ENCODE measurements around the gene BMPR1B.

Gene BMPR1B

DNA sequence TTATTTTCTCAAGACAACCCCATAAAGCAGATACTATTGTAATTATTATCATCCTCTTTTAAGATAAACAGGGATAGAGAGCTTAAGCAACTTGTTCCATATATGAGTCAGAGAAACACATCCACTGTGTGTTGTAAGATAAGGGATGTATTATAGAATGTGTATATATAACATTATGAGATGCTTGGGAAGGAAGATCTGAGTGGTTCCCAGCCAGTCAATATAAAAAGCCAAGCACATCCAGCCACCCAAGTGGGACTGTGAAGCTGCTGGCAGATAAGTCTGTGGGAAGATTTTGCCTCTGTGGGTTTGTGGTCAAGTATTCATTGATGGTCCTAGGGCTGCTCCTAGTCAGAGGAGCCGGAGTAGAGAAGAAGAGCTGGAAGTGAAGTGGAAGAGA, 16.5 kb upstream of the BMPR1B start:
- TF ChIP-seq, protein P1, sequence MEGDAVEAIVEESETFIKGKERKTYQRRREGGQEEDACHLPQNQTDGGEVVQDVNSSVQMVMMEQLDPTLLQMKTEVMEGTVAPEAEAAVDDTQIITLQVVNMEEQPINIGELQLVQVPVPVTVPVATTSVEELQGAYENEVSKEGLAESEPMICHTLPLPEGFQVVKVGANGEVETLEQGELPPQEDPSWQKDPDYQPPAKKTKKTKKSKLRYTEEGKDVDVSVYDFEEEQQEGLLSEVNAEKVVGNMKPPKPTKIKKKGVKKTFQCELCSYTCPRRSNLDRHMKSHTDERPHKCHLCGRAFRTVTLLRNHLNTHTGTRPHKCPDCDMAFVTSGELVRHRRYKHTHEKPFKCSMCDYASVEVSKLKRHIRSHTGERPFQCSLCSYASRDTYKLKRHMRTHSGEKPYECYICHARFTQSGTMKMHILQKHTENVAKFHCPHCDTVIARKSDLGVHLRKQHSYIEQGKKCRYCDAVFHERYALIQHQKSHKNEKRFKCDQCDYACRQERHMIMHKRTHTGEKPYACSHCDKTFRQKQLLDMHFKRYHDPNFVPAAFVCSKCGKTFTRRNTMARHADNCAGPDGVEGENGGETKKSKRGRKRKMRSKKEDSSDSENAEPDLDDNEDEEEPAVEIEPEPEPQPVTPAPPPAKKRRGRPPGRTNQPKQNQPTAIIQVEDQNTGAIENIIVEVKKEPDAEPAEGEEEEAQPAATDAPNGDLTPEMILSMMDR (IDR thresholded peaks at IDR 0.05; ENCODE audit: insufficient read depth, low read depth, low read length, missing control alignments), result no peak
- no peak overlapping the region for H3K4me3 ChIP-seq (ENCODE audit: low read length)
- DNase-seq (ENCODE audit: low read depth), result peak; percentile 25

DNA sequence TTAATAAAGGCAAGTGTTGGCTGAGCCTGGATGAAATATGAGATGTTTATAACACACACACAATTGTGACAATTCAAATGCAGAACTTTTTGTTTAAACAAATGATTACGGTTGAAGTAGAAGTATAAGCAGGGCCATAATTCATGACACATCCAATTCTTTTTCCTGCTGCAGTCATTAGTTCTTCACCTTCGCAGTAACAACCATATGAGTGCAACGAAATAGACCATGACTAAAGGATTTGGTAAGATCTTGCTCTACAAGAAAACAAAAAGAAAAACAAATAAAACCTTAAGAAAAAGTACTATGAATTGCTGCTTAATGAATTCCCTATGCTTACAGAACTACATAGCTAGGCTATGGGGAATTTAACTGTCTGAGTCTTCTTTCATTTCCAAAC, 13.9 kb upstream of the BMPR1B start:
- TF ChIP-seq, protein P1 (IDR thresholded peaks at IDR 0.05; ENCODE audit: insufficient read depth, low read depth, low read length, missing control alignments), result no peak
- H3K4me3 ChIP-seq (ENCODE audit: low read length), result no peak overlapping the region
- DNase-seq (ENCODE audit: low read depth), result no peak

DNA sequence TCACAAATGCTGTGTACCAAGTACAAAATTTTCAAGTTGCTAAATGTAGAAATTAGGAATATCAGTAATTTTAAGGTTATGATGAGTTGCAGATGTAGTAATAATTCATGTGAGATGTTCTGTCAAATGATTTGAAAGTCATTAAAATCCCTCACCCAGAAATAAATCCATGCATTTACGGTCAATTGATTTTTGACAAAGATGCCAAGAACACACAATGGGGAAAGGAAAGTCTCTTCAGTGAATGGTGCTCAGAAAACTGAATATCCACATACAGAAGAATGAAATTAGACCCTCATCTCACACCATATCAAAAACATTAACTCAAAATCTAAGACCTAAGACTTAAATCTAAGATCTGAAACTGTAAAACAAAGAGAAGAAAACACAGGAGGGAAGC, 12.9 kb upstream of the BMPR1B start:
- DNase-seq (ENCODE audit: low read depth), result no peak
- TF ChIP-seq, protein P1 (IDR thresholded peaks at IDR 0.05; ENCODE audit: insufficient read depth, low read depth, low read length, missing control alignments), result no peak
- no peak overlapping the region for H3K4me3 ChIP-seq (ENCODE audit: low read length)

DNA sequence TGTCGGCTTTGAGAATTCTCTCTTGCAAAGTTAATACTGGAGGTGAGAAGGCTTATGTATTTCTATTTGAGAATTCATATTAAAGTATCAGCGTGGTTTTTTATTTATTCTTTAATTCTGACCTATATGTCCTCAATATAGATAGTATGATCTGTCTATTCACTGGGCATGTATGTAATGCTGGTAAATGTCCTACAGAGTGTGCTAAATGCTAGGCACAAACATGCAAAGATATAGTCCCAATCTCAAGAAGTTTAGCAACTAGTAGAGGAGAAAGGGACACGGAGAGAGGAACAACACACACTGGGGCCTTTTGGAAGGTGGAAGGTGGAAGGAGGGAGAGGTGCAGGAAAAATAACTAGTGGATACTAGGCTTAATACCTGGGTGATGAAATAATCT, 11.0 kb upstream of the BMPR1B start:
- TF ChIP-seq, protein P1 (IDR thresholded peaks at IDR 0.05; ENCODE audit: insufficient read depth, low read depth, low read length, missing control alignments), result peak; percentile 28
- no peak overlapping the region for H3K4me3 ChIP-seq (ENCODE audit: low read length)
- peak; percentile 34 for DNase-seq (ENCODE audit: low read depth)

DNA sequence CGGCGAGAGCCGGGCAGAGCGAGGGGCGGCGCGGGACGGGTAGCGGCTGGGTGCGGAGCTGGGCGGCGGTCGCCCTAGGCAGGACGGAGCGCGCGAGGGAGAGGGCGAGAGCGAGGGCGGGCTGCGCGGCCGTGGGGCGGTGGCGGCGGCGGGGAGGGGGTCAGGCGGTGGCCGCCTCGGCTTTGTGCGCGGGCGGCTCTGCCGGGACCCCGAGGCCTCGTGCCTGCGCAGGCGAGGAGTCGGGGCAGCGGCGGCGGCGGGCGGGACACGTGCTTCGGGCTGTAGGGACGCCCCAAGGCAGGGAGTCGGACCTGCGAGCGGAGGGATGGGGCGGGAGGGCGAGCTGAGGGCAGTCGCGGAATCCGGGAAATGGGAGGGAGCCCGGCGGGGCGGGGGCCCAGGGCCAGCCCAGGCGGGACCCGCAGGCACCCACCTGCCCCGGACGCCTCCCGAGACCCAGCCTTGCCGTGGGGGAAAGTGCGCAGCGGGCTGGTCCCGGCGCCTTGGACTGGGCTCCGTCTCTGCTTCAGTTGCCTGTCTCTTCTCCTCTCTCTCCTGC, 465 bp downstream of the BMPR1B start:
- TF ChIP-seq, protein P1 (IDR thresholded peaks at IDR 0.05; ENCODE audit: insufficient read depth, low read depth, low read length, missing control alignments), result no peak
- DNase-seq (ENCODE audit: low read depth), result peak; percentile 63
- H3K4me3 ChIP-seq (ENCODE audit: low read length), result peak overlapping the region; percentile 73

DNA sequence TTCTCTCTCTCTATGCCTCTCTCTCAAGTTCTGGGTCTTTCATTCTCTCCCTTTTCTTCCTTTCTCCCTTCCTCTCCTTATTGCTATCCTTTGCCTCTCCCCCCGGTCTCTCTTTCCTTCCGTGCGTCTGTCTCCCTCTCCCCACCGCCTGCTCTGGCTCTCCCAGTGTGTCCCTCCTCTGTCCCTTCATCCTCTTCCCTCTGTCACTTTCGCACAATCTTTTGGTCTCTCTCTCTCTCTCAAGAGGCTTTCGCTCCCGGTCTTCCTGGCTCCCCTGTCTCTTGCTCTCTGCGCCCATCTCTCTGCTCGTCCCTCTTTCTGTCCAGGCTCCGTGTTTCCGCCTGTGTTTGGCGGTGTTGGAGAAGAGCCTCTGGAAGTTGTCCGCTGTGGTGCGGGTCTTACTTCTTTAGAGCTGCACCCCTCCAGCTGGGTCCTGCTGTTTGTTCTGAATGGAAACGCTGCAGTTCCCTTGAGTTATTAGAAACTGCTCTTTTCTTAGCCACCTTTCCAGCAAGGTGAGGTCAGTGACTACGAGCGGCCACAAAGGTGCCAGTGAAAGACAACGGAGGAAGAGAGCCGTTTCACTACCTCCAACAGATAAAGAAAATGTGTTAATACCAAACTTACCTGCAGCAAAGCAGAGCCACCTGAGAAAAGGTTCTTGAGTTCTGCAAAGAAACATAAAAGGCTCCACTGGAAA, 1.1 kb downstream of the BMPR1B start:
- DNase-seq (ENCODE audit: low read depth), result peak; percentile 26
- TF ChIP-seq, protein P1 (IDR thresholded peaks at IDR 0.05; ENCODE audit: insufficient read depth, low read depth, low read length, missing control alignments), result no peak

DNA sequence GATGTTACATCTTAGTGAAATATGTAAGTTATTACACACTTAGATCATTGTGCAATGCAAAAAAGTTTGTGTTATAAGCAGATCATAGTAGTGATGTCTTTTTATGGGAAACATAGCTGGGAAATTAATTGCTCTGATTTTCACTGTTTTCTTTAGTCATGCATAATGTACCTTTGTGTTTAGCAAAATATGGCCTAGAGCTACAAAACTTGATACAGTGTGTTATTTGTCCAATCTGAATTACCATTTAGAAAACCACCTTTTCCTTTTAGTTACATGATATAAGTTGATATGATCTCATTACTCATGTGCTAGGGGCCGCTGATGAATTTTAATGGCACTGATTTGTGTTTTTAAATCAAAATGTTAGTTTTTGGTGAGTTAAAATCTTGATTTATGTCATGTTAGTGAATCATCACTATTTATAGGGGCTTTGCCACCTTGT, 2.0 kb downstream of the BMPR1B start:
- no peak overlapping the region for H3K4me3 ChIP-seq (ENCODE audit: low read length)
- TF ChIP-seq, protein P1 (IDR thresholded peaks at IDR 0.05; ENCODE audit: insufficient read depth, low read depth, low read length, missing control alignments), result no peak
- no peak for DNase-seq (ENCODE audit: low read depth)

More for the DNA sequence above, 1.1 kb downstream of the BMPR1B start:
- peak overlapping the region; percentile 73 for H3K4me3 ChIP-seq (ENCODE audit: low read length)
